GM19397 (cell line): Measurements from ENCODE around the gene ACSF2.

Experiments
- ATAC-seq: cut with Tn5 transposase; IDR thresholded peaks from one replicate; pipeline ENCODE4 v1.9.1; 2021; ENCODE audit warnings: mild to moderate bottlenecking, moderate library complexity; ENCODE audit not compliant: unreplicated experiment

Gene ACSF2

GRCh38 chr17:50439008-50439407 lies 13.0 kb downstream of the ACSF2 start:
- no peak for ATAC-seq

GRCh38 chr17:50440172-50440837 lies 14.3 kb downstream of the ACSF2 start:
- no peak for ATAC-seq

GRCh38 chr17:50440838-50441829 lies 15.1 kb downstream of the ACSF2 start:
- no peak for ATAC-seq

- no peak for ATAC-seq
These were observed 17.5 kb downstream of the ACSF2 start for GRCh38 chr17:50443505-50443974.

- ATAC-seq, result no peak
These were observed 19.1 kb downstream of the ACSF2 start for GRCh38 chr17:50444841-50445715.

- ATAC-seq, result no peak
These were observed 19.8 kb downstream of the ACSF2 start for GRCh38 chr17:50445730-50446325.

- no peak for ATAC-seq
These were observed 22.0 kb downstream of the ACSF2 start for GRCh38 chr17:50447870-50448595.

GRCh38 chr17:50448643-50449042 lies 22.6 kb downstream of the ACSF2 start:
- no peak for ATAC-seq

- no peak for ATAC-seq
These were observed 26.1 kb downstream of the ACSF2 start for GRCh38 chr17:50451943-50452629.

GRCh38 chr17:50452630-50453300 lies 26.7 kb downstream of the ACSF2 start:
- ATAC-seq, result no peak

GRCh38 chr17:50453901-50454300 lies 27.9 kb downstream of the ACSF2 start:
- no peak for ATAC-seq

GRCh38 chr17:50457621-50458020 lies 31.6 kb downstream of the ACSF2 start:
- ATAC-seq, result no peak

GRCh38 chr17:50458270-50458669 lies 32.3 kb downstream of the ACSF2 start:
- ATAC-seq, result no peak

- no peak for ATAC-seq
These were observed 33.0 kb downstream of the ACSF2 start for GRCh38 chr17:50458701-50459676.

- ATAC-seq, result no peak
These were observed 33.7 kb downstream of the ACSF2 start for GRCh38 chr17:50459756-50460155.

GRCh38 chr17:50460831-50461526 lies 35.0 kb downstream of the ACSF2 start:
- no peak for ATAC-seq

- no peak for ATAC-seq
These were observed 35.6 kb downstream of the ACSF2 start for GRCh38 chr17:50461550-50462132.
